Adrenal gland (tissue), 5 donors: ENCODE results near the gene ACSF3.

Experiments
- POLR2A ChIP-seq, 2 donors: fragments of 450-650 bp; IDR thresholded peaks; one replicate each; pipeline ENCODE4 v1.6.1; 2017; ENCODE audit warnings: antibody characterized with exemption in 2 of 2, mild to moderate bottlenecking in 2 of 2, moderate library complexity in 1 of 2
- TF ChIP-seq, protein P1 (sequence below), 6 experiments: fragments of 450-650 bp in 4 of 6; fragments of 200-600 bp in 2 of 6; sonication (generic) in 1 of 6; IDR thresholded peaks; 1 replicate in 5 of 6; 2 replicates in 1 of 6; pipeline versions ENCODE4 v1.5.1 to v1.8.0; 2016 to 2021; ENCODE audit warnings: antibody characterized with exemption in 6 of 6, mild to moderate bottlenecking in 2 of 6, moderate library complexity in 1 of 6
- donor health status: DM: no; HTN: no; CAD: no.

DNA sequence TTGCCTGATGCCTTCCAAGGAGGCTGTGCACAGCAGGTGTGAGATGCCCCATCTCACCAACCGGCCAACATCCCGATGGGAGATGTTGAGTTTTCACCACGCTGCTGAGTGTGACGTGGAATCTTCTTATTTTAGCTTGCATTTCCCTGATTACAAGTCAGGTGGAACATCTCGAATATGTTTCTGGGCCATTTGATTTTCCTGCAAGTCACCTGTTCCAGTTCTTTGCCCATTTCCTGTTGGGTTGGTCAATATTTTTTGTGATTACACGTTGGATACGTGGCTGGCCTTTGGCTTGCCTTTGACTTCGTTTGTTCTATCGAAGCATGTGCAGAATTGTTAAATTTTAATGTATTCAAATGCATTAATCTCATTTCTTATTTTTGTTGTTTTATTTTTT is 69.6 kb downstream of the ACSF3 start:
- TF ChIP-seq POLR2A (IDR thresholded peaks at IDR 0.05) = no peak
- TF ChIP-seq, protein P1, sequence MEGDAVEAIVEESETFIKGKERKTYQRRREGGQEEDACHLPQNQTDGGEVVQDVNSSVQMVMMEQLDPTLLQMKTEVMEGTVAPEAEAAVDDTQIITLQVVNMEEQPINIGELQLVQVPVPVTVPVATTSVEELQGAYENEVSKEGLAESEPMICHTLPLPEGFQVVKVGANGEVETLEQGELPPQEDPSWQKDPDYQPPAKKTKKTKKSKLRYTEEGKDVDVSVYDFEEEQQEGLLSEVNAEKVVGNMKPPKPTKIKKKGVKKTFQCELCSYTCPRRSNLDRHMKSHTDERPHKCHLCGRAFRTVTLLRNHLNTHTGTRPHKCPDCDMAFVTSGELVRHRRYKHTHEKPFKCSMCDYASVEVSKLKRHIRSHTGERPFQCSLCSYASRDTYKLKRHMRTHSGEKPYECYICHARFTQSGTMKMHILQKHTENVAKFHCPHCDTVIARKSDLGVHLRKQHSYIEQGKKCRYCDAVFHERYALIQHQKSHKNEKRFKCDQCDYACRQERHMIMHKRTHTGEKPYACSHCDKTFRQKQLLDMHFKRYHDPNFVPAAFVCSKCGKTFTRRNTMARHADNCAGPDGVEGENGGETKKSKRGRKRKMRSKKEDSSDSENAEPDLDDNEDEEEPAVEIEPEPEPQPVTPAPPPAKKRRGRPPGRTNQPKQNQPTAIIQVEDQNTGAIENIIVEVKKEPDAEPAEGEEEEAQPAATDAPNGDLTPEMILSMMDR (IDR thresholded peaks at IDR 0.05) = no peak
